NCI-H128 (cell line): ENCODE data around the gene PCGF1.

Source experiments
- DNase-seq: peaks from one replicate; lab custom pipeline; 2025; ENCODE audit not compliant: unreplicated experiment; lab: John Stamatoyannopoulos, UW

The PCGF1 gene

GRCh38 chr2:74507145-74507925, at the start of gene PCGF1:
Gene PCGF1 (minus strand): TSS chr2:74507695. CDS start chr2:74507668, 27 bp downstream.
- DNase-seq: peak; percentile 98

DNA sequence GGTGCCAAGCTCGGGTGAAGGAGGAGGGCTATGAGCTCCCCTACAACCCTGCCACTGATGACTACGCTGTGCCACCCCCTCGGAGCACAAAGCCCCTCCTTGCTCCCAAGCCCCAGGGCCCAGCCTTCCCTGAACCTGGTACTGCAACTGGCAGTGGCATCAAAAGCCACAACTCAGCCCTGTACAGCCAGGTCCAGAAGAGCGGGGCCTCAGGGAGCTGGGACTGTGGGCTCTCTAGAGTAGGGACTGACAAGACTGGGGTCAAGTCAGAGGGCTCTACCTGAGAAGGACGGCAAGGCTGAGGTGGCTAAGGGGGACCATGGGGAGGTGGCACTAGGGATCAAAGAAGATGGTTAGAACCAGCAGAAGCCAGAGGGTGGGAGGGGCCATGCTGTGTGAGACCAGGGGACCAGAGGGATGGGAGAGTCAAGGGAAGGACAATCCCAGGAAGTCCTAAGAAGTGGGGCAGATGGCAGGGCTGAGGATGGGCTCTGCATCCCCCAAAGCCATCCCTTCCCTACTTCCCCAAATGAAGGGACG, 49.4 kb upstream of the PCGF1 start:
- no peak for DNase-seq

DNA sequence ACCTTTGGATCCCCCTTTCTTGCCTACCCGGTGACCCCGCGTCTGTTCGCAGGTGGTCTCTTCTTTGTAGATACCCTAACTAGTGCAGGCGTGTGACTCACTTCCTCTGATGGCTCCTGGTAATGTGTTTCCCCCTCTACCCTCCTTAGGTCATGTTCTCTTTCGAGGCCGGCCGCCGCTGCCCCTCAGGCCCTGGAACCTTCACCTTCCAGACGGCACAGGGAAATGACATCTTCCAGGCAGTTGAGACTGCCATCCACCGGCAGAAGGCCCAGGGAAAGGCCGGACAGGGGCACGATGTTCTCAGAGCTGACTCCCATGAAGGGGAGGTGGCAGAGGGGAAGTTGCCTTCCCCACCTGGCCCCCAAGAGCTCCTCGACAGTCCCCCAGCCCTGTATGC, 48.7 kb upstream of the PCGF1 start:
- DNase-seq: no peak

- DNase-seq: no peak
Observed at GRCh38 chr2:74555610-74556103, 48.2 kb upstream of the PCGF1 start.

GRCh38 chr2:74554820-74555531, 47.5 kb upstream of the PCGF1 start:
- no peak for DNase-seq

DNA sequence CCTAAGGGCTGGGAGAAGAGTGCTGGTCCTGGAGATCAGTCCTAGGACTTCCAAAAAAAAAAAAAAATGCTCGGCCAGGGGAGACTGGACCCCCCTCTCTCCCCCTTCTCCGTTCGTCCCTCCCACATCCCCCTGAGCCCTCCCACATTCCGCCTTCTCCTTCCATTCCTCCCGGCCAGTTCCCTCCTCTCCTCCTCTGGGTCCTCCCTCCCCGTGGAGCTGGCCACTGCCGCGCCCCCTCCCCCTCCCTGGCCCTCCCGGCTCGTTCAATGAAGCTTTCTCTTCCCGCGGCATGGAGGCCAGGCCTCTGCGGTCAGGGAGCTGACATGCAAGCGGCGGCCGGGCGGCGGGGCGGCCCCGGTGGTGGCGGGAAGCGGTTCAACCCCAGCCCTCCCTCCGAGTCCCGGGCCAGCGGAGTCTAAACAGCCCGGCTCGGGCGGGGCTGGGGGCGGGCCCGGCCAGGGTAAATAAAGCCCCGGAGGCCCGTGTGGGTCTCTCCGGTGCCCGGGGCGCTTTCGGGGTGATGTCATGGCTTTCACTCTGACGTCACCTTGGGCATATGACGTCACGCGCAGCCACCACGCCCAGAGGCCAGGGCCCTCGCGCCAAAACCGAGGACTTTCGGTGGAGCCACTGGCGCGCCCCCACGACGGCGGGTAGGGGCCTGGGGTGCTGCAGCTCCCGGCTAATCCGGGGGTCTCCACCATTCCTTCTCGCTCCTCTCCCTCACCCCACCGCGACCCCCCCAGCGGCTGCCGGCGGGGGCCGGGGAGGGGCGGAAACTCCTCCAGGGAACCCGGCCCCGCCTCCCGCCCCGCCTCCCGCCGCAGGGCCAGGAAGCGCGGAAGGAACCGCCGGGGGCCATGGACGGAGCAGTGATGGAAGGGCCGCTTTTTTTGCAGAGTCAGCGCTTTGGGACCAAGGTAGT, 46.7 kb upstream of the PCGF1 start, which contains the start of the genes DOK1 and LOXL3:
TSS of gene DOK1 (plus strand) at position 829 of the 928 bp plus-strand sequence. CDS start at position 864, 35 bp downstream.
TSS of gene LOXL3 (minus strand) at position 51 of the 928 bp plus-strand sequence. CDS start 1,308 bp downstream, outside the sequence.
- peak; percentile 17 for DNase-seq

DNA sequence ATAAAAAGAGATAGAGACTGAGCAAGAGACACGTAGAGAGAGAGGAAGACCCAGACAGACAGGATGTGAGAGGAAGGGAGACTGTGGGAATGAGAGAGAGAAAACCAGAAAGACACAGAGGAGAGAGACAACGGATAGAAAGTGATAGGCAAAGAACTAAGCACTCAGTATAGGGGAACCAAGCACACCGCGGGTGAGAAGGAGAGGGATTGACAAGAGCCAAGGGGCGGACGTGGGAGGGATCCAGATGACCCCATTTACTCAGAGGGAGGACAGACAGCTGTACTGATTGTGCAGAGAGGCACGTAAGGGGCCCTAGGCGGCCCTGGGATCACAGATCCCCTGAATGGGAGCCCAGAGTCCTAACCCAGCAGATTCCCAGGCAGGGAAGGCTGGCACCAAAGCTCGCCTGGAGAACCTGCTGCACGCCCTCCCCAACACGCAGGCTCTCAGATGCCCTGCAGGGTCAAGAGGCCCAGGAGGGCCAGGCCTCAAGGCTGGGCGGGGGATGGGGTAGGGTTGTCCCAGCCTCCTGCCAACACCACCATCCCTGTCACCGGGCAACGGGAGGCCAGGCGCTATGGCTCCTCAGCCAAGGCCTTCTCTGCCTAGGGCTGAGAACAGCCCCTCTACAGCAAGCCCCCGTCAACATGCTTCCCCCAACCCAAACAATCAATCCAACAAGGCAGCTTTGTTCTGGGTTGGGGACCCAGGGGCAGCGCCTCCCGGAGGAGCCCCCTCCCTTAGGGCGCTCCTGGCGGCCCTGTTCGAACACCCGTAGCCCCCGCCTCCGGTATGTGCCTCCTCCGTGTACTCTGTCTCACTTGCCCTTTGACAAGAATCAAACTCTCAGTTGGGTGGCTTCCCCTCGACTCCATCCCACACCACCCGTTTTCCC, 45.7 kb upstream of the PCGF1 start:
- DNase-seq: no peak

DNA sequence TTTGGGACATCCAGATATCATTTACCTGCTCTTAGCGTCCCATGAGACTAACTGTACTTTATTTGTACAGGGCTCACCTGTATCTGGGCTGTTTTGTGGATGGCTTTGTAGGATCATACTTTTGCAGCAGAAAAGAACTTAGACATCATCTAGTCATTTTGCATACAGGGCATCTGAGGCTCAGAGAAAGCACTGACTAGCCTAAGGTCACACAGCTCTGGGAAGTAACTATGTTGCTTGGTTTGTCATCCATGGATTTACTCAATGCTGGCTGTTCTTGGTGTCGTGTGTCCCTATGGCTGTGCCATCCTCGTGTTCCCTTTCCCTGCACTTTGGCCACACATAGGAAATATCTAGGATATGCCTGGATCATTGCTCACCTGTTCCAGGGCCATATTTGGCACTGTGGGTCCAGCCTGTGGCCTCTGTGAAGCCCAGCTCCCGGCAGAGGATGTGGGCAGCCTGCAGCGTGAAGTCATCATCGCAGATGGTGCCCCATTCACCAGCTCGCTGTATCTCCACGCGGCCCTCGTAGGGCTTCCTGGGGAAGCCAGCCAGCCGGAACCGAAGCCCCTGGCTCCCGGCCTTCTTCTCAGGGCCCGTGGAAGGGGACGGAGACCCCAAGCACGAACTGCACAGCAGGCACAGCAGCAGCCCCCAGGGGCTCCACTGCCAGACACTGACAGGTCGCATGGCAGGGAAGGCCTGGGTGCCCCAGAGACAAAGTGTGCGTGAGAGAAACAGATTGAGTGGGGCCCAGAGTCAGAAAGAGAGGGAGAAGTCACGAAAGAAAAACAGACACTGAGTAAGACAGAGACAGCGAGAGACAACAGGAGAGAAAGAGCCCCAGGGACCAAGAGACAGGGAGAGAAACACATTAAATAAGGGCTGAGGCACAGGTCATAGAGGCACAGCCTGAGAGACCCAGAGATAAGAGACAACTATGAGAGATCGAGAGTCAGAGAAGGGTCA, 44.7 kb upstream of the PCGF1 start:
- DNase-seq: no peak

DNA sequence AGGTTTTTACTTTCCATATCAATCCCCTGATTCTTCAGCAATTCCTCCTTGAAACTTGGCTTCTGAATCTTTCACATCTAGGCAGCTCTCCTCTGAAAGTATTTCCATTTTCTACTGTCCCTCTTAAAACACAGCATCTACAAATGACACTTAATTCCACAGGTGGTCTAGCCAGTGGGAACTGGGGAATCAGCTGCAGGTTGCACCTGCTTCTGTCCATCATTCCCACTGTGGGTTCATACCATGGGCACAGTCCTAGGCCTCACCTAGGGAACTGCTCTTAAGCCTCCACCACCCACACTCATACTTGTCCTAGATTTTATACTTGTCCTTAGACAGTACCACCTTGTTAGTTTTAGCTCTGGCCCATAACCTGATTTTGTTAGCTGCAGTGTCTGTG, 44.0 kb upstream of the PCGF1 start:
- no peak for DNase-seq

- no peak for DNase-seq
Observed at GRCh38 chr2:74550231-74550630, 42.7 kb upstream of the PCGF1 start.

DNA sequence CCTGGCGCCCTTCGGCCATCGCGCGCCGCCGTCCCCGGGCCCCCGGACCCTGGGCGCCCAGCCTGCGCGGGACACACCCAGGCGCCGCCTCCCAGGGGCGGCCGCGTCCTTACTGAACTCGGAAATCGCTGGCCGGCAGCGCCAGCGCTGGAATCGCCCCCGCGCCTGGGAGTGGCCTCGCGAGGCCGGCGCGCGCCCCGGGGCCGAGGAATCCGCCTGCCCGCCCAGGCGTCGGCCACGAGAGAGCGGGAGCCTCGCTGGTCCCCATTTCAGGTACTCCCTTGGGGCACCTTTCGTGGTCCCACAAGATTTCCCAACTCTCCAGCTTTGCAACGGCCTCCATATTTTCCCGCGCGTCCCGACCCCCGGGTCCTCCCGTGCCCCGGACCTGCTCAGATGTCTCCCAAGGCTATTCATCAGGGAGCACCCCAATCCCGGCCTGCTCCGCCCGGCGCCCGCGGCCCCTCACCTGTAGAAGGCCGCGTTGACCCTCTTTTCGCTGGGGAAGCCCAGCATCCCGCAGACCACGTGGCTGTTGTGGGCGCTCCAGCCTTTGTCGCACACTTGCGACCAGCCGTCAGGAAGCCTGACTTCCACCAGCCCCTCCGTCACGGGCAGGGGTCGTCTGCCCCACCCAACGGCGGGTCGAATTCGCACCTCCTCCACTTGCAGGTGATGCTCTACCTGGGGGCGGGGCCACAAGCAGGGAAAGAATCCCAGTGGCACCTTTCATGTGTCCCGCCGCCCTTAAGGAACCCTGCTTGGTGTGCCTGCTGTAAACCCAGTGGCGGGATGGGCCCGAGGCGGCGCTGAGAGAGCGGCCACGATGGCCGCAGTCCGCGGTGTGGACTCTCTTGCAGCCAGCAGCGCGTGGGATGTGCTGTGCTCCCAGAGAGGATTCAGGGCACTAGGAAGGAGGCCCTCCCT, 41.7 kb upstream of the PCGF1 start:
- DNase-seq: peak; percentile 27

DNA sequence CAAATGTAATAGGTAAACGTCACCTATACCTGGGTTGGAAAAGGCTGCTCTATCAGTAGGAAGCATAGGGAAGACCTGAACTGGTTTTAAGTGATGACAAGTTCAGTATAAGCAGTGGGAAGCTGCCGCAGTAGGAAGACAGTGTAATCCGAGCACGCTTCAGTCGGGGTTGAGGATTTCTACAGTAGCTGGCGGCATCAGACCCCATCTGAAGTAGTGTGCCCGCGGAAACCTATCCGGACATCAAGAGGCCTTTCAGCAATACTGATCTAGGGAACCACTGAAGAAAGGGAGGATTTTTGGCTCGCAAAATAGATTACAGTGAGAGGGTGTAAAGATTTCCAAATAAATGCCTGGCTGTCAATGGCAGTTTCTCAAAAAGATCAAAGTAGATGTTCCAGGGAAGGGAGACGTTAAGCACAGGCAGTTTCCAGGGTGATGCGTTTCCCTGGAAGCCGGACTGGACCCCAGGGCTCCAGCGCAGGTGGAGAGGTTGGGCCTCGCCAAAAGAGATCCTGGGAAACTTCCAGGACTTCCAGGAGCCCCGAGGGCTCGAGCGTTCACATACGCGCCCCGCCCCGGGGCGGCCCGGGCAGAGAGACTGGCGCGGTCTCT, 40.9 kb upstream of the PCGF1 start:
- DNase-seq: no peak

DNA sequence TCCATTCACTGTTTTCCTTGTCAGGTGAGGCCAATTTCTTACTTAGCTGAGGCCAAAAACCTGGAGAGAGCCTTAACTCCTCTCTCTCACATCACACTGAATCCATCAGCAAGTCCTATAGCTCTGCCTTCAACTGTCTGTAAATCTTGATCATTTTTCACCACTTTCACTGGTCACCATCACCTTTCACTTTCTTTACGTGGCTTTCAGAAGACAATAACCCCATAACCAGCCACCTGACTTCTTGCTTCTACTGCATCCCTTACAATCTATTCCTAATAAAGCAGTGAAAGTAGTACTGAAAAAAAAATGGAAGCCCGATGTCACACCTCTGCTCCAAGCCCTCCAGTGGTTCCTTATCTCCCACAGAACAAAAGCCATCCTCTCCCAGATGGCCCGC, 38.5 kb upstream of the PCGF1 start:
- DNase-seq: no peak

- no peak for DNase-seq
Observed at GRCh38 chr2:74544634-74545033, 37.1 kb upstream of the PCGF1 start.

DNA sequence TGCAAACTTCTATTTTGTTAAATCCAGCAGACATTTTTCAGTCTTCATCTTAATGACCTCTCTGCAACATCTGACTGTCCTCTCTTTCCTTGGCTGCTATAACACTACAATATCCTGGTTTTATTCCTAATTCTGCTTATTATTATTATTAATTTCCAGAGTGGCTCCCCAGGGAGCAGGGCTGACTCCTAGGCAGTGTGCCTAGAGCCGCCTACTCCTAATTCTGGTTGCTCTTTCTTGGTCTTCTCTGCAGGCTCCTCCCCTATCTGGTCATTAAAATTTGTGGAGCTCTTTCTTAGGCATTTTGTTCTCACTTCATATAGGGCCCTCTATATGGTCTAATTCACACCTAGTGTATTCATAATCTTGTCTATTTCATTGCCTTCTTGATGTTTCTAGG, 35.5 kb upstream of the PCGF1 start:
- DNase-seq: no peak

DNA sequence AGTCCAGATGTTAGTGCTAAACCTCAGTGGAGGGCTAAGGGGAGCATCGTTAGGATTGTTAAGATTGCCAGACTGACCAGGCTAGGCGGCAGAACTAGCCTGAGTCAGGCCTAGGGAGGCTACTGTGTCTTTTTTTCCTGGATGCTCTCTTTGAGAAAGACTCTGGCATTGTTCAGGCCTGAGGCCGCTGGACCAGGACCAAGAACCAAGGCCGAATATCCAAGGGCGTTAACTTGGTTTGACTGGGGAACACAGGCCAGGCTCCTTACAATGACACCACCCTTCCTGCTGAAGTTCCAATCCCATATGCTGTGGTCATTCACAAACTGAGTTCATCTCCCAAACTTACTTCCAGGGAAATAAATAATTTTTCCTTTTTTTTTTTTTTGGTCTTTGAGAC, 32.8 kb upstream of the PCGF1 start:
- no peak for DNase-seq

DNA sequence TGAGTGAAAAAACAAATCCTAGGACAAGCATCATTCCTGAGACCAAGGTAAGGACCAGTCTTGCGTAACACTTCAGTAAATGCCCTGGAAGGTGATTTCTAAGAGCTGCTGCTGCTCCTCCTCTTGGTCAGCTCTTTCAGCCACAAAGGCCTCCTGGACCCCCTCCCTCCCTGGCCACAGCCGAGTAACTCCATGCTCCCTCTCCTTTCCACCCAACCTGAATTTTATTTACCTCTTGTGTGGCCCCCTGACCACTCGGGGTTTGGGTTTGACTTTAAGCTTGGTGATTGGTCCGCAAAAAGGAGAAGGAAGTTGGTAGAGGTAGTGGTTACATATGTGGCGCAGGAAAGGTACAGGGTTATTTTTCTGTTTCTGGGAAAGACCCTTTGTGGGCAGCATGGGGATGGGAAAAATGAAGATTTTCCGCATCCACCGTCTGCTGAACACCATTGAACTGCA, 31.4 kb upstream of the PCGF1 start:
- DNase-seq: no peak
